Adrenal gland (tissue), 5 donors: ENCODE results near the gene ZFAND6.

ENCODE experiments used
- CTCF ChIP-seq, 6 experiments: fragments of 450-650 bp in 4 of 6; fragments of 200-600 bp in 2 of 6; sonication (generic) in 1 of 6; IDR thresholded peaks; 1 replicate in 5 of 6; 2 replicates in 1 of 6; pipeline versions ENCODE4 v1.5.1 to v1.8.0; 2016 to 2021; ENCODE audit warnings: antibody characterized with exemption in 6 of 6, mild to moderate bottlenecking in 2 of 6, moderate library complexity in 1 of 6
- POLR2A ChIP-seq, 2 donors: fragments of 450-650 bp; IDR thresholded peaks; one replicate each; pipeline ENCODE4 v1.6.1; 2017; ENCODE audit warnings: antibody characterized with exemption in 2 of 2, mild to moderate bottlenecking in 2 of 2, moderate library complexity in 1 of 2
- donor health status: DM: no; HTN: no; CAD: no.

GRCh38 chr15:80015156-80015555 is 44.3 kb upstream of the ZFAND6 start:
- TF ChIP-seq POLR2A (IDR thresholded peaks at IDR 0.05), result no peak
- TF ChIP-seq CTCF (IDR thresholded peaks at IDR 0.05), result no peak
